Islet of Langerhans (tissue), 1 donor: ENCODE data around the gene RBM43.
"Not testable (repeated sequence)": the region's sequence is repeated elsewhere in the genome, so short reads cannot be mapped to it uniquely, and the experiment has no call there.

Source experiments
- FAIRE-seq: peaks from one replicate; lab custom pipeline; 2011; peaks lifted over from hg19 to GRCh38; lab: Jason Lieb, UNC

RBM43 gene

GRCh38 chr2:151261231-151261976 is at the start of gene RBM43:
TSS of gene RBM43 (minus strand) at chr2:151261863. CDS start at chr2:151261727, 136 bp downstream.
- peak; percentile 33 for FAIRE-seq

GRCh38 chr2:151310313-151310712 is 48.6 kb upstream of the RBM43 start:
- FAIRE-seq = not testable (repeated sequence)

GRCh38 chr2:151306621-151307020 is 45.0 kb upstream of the RBM43 start:
- FAIRE-seq = no peak

GRCh38 chr2:151305129-151305691 is 43.5 kb upstream of the RBM43 start:
- no peak for FAIRE-seq

- no peak for FAIRE-seq
These were observed 41.2 kb upstream of the RBM43 start for GRCh38 chr2:151302879-151303278.

- no peak for FAIRE-seq
These were observed 40.7 kb upstream of the RBM43 start for GRCh38 chr2:151302404-151302803.

- no peak for FAIRE-seq
These were observed 38.4 kb upstream of the RBM43 start for GRCh38 chr2:151299920-151300539.

GRCh38 chr2:151297882-151298281 is 36.2 kb upstream of the RBM43 start:
- no peak for FAIRE-seq

- FAIRE-seq = not testable (repeated sequence)
These were observed 34.3 kb upstream of the RBM43 start for GRCh38 chr2:151295926-151296325.

- no peak for FAIRE-seq
These were observed 30.9 kb upstream of the RBM43 start for GRCh38 chr2:151292546-151292945.

GRCh38 chr2:151292141-151292540 is 30.5 kb upstream of the RBM43 start:
- FAIRE-seq = no peak

GRCh38 chr2:151291224-151291623 is 29.6 kb upstream of the RBM43 start:
- no peak for FAIRE-seq

GRCh38 chr2:151289972-151290866 is 28.6 kb upstream of the RBM43 start:
- FAIRE-seq = no peak

- FAIRE-seq = no peak
These were observed 26.0 kb upstream of the RBM43 start for GRCh38 chr2:151287513-151288250.

GRCh38 chr2:151282401-151282800 is 20.7 kb upstream of the RBM43 start:
- FAIRE-seq = no peak

GRCh38 chr2:151280271-151280670 is 18.6 kb upstream of the RBM43 start:
- no peak for FAIRE-seq

GRCh38 chr2:151278487-151278886 is 16.8 kb upstream of the RBM43 start:
- FAIRE-seq = no peak

GRCh38 chr2:151277067-151277466 is 15.4 kb upstream of the RBM43 start:
- FAIRE-seq = no peak

- FAIRE-seq = no peak
These were observed 13.6 kb upstream of the RBM43 start for GRCh38 chr2:151275291-151275690.

- FAIRE-seq = no peak
These were observed 10.2 kb upstream of the RBM43 start for GRCh38 chr2:151271824-151272223.

GRCh38 chr2:151269798-151270568 is 8.3 kb upstream of the RBM43 start:
- FAIRE-seq = no peak
